H1 (cell line): ENCODE measurements around the gene PSMG2. TPM values are rescaled to one million over a fixed set of nuclear protein-coding genes. Genes with fewer than 3 reads are reported as not detected.

Source experiments
- HDAC2 ChIP-seq, 2 experiments: fragments of 300-600 bp in 1 of 2; sonication (generic) in 1 of 2; IDR thresholded peaks; 2 replicates each; pipeline ENCODE4 v1.6.1; 2011 to 2012; ENCODE audit warnings: low read depth in 2 of 2, low read length in 2 of 2, mild to moderate bottlenecking in 2 of 2, moderate library complexity in 2 of 2, borderline replicate concordance in 1 of 2, inconsistent platforms in 1 of 2
- POU5F1 ChIP-seq: IDR thresholded peaks from 2 replicates; pipeline ENCODE4 v1.6.1; 2011; ENCODE audit warnings: low read depth, mild to moderate bottlenecking, low read length, moderate library complexity
- TAF1 ChIP-seq: IDR thresholded peaks from 2 replicates; pipeline ENCODE4 v1.6.1; 2011; ENCODE audit warnings: mild to moderate bottlenecking, low read depth, low read length
- polyA plus RNA-seq, 7 experiments: library from polyadenylated mRNA; depleted of rRNA in 3 of 7; stranded (reverse) in 5 of 7; unstranded in 2 of 7; fragments of >200 nt in 5 of 7; fragments of 200-250 nt in 2 of 7; gene quantifications; 1 replicate in 5 of 7; 2 replicates in 1 of 7; 4 replicates in 1 of 7; pipeline versions ENCODE4 v1.2.1 to v1.2.3, GENCODE V29; 2011 to 2013; ENCODE audit warnings: missing spikeins in 2 of 7, mixed read lengths in 2 of 7
- total RNA-seq: library from RNA; stranded (reverse); fragmentation: NEBNext Ultra II Directional; extraction: Animal tissue kit (Norgen Biotek cat#: 25700); gene quantifications from 2 replicates; pipeline ENCODE4 v1.2.1, GENCODE V29; 2021
- TF ChIP-seq, protein P1 (sequence below): fragments of 300-600 bp; sonication (generic); IDR thresholded peaks from 2 replicates; pipeline ENCODE4 v1.7.1; 2012; ENCODE audit warnings: low read length, moderate library complexity, mild to moderate bottlenecking, inconsistent platforms; ENCODE audit not compliant: insufficient replicate concordance
- TF ChIP-seq, protein P2 (sequence below): IDR thresholded peaks from 2 replicates; pipeline ENCODE4 v1.6.1; 2012; ENCODE audit warnings: inconsistent platforms

PSMG2 gene
- total and polyA plus RNA-seq, 2 of the 8 experiments (the other 6 are each of a cell fraction or from before 2014, with no cell fraction given): 52.9 to 79.3 TPM

DNA sequence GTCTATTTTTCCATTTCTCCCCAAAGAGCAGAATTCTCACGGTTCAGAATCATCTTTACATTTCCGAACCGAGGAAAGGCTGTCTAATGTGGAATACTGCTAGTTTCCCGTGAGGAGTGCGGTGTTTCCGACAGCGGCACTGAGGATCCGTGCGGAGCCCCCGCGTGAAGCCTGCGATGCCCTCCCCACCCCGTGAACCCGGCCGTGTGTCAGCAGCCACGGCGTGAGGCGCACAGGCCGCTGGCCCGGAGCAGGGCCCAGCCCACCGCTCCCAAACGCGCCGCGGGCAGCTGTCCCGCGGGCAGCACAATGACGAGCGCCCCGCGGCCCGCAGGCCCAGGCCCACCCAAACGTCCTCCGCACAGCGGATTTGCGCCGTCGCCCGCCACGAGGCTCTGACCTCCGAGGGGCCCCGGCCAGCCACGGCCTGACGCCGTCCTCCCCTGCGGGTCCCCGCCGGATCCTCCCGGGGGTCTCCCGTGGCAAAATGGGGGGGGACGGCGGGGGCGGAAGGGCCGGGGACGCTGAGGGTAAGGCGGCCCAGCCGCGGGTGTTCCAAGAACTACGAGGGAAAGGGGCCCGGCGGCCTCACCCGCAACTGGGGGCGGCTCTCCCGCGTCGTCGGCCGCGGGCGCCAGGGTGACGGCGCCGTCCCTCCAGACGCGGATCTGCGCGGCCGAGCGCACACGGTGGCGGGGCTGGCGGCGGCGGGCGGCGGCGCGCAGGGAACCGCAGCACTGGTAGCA, 45.7 kb upstream of the PSMG2 start (continued):
- TF ChIP-seq, protein P1, sequence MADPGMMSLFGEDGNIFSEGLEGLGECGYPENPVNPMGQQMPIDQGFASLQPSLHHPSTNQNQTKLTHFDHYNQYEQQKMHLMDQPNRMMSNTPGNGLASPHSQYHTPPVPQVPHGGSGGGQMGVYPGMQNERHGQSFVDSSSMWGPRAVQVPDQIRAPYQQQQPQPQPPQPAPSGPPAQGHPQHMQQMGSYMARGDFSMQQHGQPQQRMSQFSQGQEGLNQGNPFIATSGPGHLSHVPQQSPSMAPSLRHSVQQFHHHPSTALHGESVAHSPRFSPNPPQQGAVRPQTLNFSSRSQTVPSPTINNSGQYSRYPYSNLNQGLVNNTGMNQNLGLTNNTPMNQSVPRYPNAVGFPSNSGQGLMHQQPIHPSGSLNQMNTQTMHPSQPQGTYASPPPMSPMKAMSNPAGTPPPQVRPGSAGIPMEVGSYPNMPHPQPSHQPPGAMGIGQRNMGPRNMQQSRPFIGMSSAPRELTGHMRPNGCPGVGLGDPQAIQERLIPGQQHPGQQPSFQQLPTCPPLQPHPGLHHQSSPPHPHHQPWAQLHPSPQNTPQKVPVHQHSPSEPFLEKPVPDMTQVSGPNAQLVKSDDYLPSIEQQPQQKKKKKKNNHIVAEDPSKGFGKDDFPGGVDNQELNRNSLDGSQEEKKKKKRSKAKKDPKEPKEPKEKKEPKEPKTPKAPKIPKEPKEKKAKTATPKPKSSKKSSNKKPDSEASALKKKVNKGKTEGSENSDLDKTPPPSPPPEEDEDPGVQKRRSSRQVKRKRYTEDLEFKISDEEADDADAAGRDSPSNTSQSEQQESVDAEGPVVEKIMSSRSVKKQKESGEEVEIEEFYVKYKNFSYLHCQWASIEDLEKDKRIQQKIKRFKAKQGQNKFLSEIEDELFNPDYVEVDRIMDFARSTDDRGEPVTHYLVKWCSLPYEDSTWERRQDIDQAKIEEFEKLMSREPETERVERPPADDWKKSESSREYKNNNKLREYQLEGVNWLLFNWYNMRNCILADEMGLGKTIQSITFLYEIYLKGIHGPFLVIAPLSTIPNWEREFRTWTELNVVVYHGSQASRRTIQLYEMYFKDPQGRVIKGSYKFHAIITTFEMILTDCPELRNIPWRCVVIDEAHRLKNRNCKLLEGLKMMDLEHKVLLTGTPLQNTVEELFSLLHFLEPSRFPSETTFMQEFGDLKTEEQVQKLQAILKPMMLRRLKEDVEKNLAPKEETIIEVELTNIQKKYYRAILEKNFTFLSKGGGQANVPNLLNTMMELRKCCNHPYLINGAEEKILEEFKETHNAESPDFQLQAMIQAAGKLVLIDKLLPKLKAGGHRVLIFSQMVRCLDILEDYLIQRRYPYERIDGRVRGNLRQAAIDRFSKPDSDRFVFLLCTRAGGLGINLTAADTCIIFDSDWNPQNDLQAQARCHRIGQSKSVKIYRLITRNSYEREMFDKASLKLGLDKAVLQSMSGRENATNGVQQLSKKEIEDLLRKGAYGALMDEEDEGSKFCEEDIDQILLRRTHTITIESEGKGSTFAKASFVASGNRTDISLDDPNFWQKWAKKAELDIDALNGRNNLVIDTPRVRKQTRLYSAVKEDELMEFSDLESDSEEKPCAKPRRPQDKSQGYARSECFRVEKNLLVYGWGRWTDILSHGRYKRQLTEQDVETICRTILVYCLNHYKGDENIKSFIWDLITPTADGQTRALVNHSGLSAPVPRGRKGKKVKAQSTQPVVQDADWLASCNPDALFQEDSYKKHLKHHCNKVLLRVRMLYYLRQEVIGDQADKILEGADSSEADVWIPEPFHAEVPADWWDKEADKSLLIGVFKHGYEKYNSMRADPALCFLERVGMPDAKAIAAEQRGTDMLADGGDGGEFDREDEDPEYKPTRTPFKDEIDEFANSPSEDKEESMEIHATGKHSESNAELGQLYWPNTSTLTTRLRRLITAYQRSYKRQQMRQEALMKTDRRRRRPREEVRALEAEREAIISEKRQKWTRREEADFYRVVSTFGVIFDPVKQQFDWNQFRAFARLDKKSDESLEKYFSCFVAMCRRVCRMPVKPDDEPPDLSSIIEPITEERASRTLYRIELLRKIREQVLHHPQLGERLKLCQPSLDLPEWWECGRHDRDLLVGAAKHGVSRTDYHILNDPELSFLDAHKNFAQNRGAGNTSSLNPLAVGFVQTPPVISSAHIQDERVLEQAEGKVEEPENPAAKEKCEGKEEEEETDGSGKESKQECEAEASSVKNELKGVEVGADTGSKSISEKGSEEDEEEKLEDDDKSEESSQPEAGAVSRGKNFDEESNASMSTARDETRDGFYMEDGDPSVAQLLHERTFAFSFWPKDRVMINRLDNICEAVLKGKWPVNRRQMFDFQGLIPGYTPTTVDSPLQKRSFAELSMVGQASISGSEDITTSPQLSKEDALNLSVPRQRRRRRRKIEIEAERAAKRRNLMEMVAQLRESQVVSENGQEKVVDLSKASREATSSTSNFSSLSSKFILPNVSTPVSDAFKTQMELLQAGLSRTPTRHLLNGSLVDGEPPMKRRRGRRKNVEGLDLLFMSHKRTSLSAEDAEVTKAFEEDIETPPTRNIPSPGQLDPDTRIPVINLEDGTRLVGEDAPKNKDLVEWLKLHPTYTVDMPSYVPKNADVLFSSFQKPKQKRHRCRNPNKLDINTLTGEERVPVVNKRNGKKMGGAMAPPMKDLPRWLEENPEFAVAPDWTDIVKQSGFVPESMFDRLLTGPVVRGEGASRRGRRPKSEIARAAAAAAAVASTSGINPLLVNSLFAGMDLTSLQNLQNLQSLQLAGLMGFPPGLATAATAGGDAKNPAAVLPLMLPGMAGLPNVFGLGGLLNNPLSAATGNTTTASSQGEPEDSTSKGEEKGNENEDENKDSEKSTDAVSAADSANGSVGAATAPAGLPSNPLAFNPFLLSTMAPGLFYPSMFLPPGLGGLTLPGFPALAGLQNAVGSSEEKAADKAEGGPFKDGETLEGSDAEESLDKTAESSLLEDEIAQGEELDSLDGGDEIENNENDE: no peak
- TF ChIP-seq HDAC2 (IDR thresholded peaks at IDR 0.05; ENCODE audit: borderline replicate concordance in 1 of 2, low read depth in 2 of 2, low read length in 2 of 2) (no peak), POU5F1 (no peak), TAF1 (no peak)
- TF ChIP-seq, protein P2, sequence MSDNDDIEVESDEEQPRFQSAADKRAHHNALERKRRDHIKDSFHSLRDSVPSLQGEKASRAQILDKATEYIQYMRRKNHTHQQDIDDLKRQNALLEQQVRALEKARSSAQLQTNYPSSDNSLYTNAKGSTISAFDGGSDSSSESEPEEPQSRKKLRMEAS: 0 out of 2 replicates have a peak, but pooled peaks have one; percentile 56
- TF ChIP-seq, all 59 proteins: peak for 6
